ENCODE results near the gene NEK2. TPM values are rescaled to one million over a fixed set of nuclear protein-coding genes. Genes with fewer than 3 reads are reported as not detected.
"Not testable (repeated sequence)": the region's sequence is repeated elsewhere in the genome, so short reads cannot be mapped to it uniquely, and the experiment has no call there.

Gene NEK2
- polyA plus RNA-seq, 1 experiment: 8.8 TPM

GRCh38 chr1:211647711-211648121 lies 27.7 kb downstream of the NEK2 start:
- DNase-seq (ENCODE audit: low read depth, low spot score): no peak
- no peak overlapping the region for H3K4me3 ChIP-seq (ENCODE audit: low read depth, low read length)
- ChIA-PET CTCF (interaction anchor here (0.8 to 1.5 kb wide), 4 partner anchors 14 to 133 kb away, joined by 3 to 9 read pairs (median 5); no protein-coding TSS in a partner anchor), POLR2A (no interaction called here)
- TF ChIP-seq CTCF (IDR thresholded peaks at IDR 0.05; ENCODE audit: low read depth, low read length): no peak
- H3K9me3 ChIP-seq (ENCODE audit: control insufficient read depth, insufficient read depth, low read length): peaks cover 3% of the 10 kb centered on the region; the same call in 1 of the 2 replicates
- no peaks in the 10 kb centered on the region for H3K27me3 ChIP-seq (ENCODE audit: control insufficient read depth, insufficient read depth, low read length)
- no peak overlapping the region for H3K27ac ChIP-seq (ENCODE audit: low read depth, low read length)

- H3K9me3 ChIP-seq (ENCODE audit: control insufficient read depth, insufficient read depth, low read length): peaks cover 3% of the 10 kb centered on the region; the same call in 1 of the 2 replicates
- no peak overlapping the region for H3K27ac ChIP-seq (ENCODE audit: low read depth, low read length)
- no peak for DNase-seq (ENCODE audit: low read depth, low spot score)
- ChIA-PET POLR2A (no interaction called here), CTCF (interaction anchor here (1.0 to 1.5 kb wide), 2 partner anchors 8 to 132 kb away, joined by 3 to 7 read pairs; no protein-coding TSS in a partner anchor)
- TF ChIP-seq CTCF (IDR thresholded peaks at IDR 0.05; ENCODE audit: low read depth, low read length): no peak
- no peak overlapping the region for H3K4me3 ChIP-seq (ENCODE audit: low read depth, low read length)
- H3K27me3 ChIP-seq (ENCODE audit: control insufficient read depth, insufficient read depth, low read length): no peaks in the 10 kb centered on the region
Observed at GRCh38 chr1:211646566-211646965, 28.9 kb downstream of the NEK2 start.

- CTCF ChIA-PET, POLR2A ChIA-PET: not testable (repeated sequence)
Observed at GRCh38 chr1:211645601-211646000, 29.8 kb downstream of the NEK2 start.

GRCh38 chr1:211644653-211645052 lies 30.8 kb downstream of the NEK2 start:
- H3K27ac ChIP-seq (ENCODE audit: low read depth, low read length): no peak overlapping the region
- ChIA-PET CTCF (interaction anchor here (1.5 kb wide), 1 partner anchor 11 kb away, joined by 5 read pairs; no protein-coding TSS in a partner anchor), POLR2A (no interaction called here)
- no peak for TF ChIP-seq CTCF (IDR thresholded peaks at IDR 0.05; ENCODE audit: low read depth, low read length)
- no peak for DNase-seq (ENCODE audit: low read depth, low spot score)
- no peaks in the 10 kb centered on the region for H3K27me3 ChIP-seq (ENCODE audit: control insufficient read depth, insufficient read depth, low read length)
- H3K4me3 ChIP-seq (ENCODE audit: low read depth, low read length): no peak overlapping the region
- no peaks in the 10 kb centered on the region for H3K9me3 ChIP-seq (ENCODE audit: control insufficient read depth, insufficient read depth, low read length)

More at GRCh38 chr1:211645601-211646000, 29.8 kb downstream of the NEK2 start:
- not testable (repeated sequence) for H3K4me3 ChIP-seq (ENCODE audit: low read depth, low read length); H3K27me3 ChIP-seq (ENCODE audit: control insufficient read depth, insufficient read depth, low read length); DNase-seq (ENCODE audit: low read depth, low spot score); H3K27ac ChIP-seq (ENCODE audit: low read depth, low read length); H3K9me3 ChIP-seq (ENCODE audit: control insufficient read depth, insufficient read depth, low read length)

- H3K27ac ChIP-seq (ENCODE audit: low read depth, low read length): no peak overlapping the region
- no peak overlapping the region for H3K4me3 ChIP-seq (ENCODE audit: low read depth, low read length)
- TF ChIP-seq CTCF (IDR thresholded peaks at IDR 0.05; ENCODE audit: low read depth, low read length): no peak
- H3K9me3 ChIP-seq (ENCODE audit: control insufficient read depth, insufficient read depth, low read length): no peaks in the 10 kb centered on the region
- CTCF ChIA-PET: interaction anchor here (1.1 to 1.5 kb wide), 2 partner anchors 12 to 128 kb away, joined by 3 to 5 read pairs; no protein-coding TSS in a partner anchor
- no peak for DNase-seq (ENCODE audit: low read depth, low spot score)
- H3K27me3 ChIP-seq (ENCODE audit: control insufficient read depth, insufficient read depth, low read length): no peaks in the 10 kb centered on the region
- POLR2A ChIA-PET: interaction anchor here (0.7 to 1.0 kb wide), 2 partner anchors 63 to 65 kb away, joined by 3 to 5 read pairs; partner anchors contain the start of gene SLC30A1
Observed at GRCh38 chr1:211643324-211644212, 31.9 kb downstream of the NEK2 start.

All from AG04450 (cell line).